ENCODE results near the gene PER1. TPM values are rescaled to one million over a fixed set of nuclear protein-coding genes. Genes with fewer than 3 reads are reported as not detected.

The PER1 gene
- total and polyA plus RNA-seq, 2 of the 13 experiments (the other 11 are each of a cell fraction or from before 2014, with no cell fraction given): 2.6 to 3.6 TPM

- TF ChIP-seq SMAD1 (CRISPR knock-in tag; IDR thresholded peaks at IDR 0.05; ENCODE audit: borderline replicate concordance, low read depth) (peak; percentile 37; the same call in 1 of the 2 replicates), AGO2 (optimal IDR thresholded peaks at IDR 0.05; ENCODE audit: low read depth, low read length) (no peak), BORCS8-MEF2B (CRISPR knock-in tag; IDR thresholded peaks at IDR 0.05) (0 out of 2 replicates have a peak, but pooled peaks have one; percentile 39), ZNF264 (CRISPR knock-in tag; IDR thresholded peaks at IDR 0.05) (peak; percentile 68; the same call in 1 of the 2 replicates), KLF6 (CRISPR knock-in tag; IDR thresholded peaks at IDR 0.05) (0 out of 2 replicates have a peak, but pooled peaks have one; percentile 37), ISX (CRISPR knock-in tag; conservative IDR thresholded peaks at IDR 0.05) (no peak), POLR2G (IDR thresholded peaks at IDR 0.05; ENCODE audit: low read depth, low read length) (peak; percentile 49), ZNF317 (CRISPR knock-in tag; IDR thresholded peaks at IDR 0.05) (0 out of 2 replicates have a peak, but pooled peaks have one; percentile 41), SRF (IDR thresholded peaks at IDR 0.05; ENCODE audit: low read depth, low read length) (0 out of 2 replicates have a peak, but pooled peaks have one; percentile 9), CHCHD3 (CRISPR knock-in tag; IDR thresholded peaks at IDR 0.05) (no peak), MBNL3 (CRISPR knock-in tag; conservative IDR thresholded peaks at IDR 0.05) (no peak), IRF9 (CRISPR knock-in tag; IDR thresholded peaks at IDR 0.05; ENCODE audit: borderline replicate concordance) (no peak; the same call in 1 of the 2 replicates), HNRNPLL (IDR thresholded peaks at IDR 0.05; ENCODE audit: low read depth, low read length, poor library complexity, severe bottlenecking) (peak; percentile 87), ZNF580 (CRISPR knock-in tag; IDR thresholded peaks at IDR 0.05; ENCODE audit: borderline replicate concordance, low read depth) (peak; percentile 75; the same call in 1 of the 2 replicates), ZNF432 (CRISPR knock-in tag; IDR thresholded peaks at IDR 0.05; ENCODE audit: borderline replicate concordance) (no peak), TP53 (CRISPR knock-in tag; conservative IDR thresholded peaks at IDR 0.05) (peak; percentile 61; the same call in 1 of the 2 replicates), DRAP1 (CRISPR knock-in tag; IDR thresholded peaks at IDR 0.05) (no peak)
- TF ChIP-seq, protein P1, sequence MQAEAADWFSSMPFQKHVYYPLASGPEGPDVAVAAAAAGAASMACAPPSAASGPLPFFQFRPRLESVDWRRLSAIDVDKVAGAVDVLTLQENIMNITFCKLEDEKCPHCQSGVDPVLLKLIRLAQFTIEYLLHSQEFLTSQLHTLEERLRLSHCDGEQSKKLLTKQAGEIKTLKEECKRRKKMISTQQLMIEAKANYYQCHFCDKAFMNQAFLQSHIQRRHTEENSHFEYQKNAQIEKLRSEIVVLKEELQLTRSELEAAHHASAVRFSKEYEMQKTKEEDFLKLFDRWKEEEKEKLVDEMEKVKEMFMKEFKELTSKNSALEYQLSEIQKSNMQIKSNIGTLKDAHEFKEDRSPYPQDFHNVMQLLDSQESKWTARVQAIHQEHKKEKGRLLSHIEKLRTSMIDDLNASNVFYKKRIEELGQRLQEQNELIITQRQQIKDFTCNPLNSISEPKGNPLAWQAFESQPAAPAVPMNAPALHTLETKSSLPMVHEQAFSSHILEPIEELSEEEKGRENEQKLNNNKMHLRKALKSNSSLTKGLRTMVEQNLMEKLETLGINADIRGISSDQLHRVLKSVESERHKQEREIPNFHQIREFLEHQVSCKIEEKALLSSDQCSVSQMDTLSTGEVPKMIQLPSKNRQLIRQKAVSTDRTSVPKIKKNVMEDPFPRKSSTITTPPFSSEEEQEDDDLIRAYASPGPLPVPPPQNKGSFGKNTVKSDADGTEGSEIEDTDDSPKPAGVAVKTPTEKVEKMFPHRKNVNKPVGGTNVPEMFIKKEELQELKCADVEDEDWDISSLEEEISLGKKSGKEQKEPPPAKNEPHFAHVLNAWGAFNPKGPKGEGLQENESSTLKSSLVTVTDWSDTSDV (CRISPR knock-in tag; IDR thresholded peaks at IDR 0.05): no peak
- TF ChIP-seq, protein P2, sequence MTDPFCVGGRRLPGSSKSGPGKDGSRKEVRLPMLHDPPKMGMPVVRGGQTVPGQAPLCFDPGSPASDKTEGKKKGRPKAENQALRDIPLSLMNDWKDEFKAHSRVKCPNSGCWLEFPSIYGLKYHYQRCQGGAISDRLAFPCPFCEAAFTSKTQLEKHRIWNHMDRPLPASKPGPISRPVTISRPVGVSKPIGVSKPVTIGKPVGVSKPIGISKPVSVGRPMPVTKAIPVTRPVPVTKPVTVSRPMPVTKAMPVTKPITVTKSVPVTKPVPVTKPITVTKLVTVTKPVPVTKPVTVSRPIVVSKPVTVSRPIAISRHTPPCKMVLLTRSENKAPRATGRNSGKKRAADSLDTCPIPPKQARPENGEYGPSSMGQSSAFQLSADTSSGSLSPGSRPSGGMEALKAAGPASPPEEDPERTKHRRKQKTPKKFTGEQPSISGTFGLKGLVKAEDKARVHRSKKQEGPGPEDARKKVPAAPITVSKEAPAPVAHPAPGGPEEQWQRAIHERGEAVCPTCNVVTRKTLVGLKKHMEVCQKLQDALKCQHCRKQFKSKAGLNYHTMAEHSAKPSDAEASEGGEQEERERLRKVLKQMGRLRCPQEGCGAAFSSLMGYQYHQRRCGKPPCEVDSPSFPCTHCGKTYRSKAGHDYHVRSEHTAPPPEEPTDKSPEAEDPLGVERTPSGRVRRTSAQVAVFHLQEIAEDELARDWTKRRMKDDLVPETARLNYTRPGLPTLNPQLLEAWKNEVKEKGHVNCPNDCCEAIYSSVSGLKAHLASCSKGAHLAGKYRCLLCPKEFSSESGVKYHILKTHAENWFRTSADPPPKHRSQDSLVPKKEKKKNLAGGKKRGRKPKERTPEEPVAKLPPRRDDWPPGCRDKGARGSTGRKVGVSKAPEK (CRISPR knock-in tag; IDR thresholded peaks at IDR 0.05; ENCODE audit: borderline replicate concordance): peak; percentile 39; the same call in 1 of the 2 replicates
- TF ChIP-seq, protein P3, sequence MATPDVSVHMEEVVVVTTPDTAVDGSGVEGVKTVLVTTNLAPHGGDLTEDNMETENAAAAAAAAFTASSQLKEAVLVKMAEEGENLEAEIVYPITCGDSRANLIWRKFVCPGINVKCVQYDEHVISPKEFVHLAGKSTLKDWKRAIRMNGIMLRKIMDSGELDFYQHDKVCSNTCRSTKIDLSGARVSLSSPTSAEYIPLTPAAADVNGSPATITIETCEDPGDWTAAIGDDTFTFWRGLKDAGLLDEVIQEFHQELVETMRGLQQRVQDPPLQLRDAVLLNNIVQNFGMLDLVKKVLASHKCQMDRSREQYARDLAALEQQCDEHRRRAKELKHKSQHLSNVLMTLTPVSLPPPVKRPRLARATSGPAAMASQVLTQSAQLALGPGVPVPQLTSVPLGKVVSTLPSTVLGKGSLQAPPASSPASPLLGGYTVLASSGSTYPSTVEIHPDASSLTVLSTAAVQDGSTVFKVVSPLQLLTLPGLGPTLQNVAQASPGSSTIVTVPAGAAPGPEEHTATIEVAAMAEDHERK (CRISPR knock-in tag; IDR thresholded peaks at IDR 0.05; ENCODE audit: low read depth): 0 out of 2 replicates have a peak, but pooled peaks have one; percentile 29
Measured at GRCh38 chr17:8138672-8139371, 13.4 kb downstream of the PER1 start (continued).

All from HepG2 (cell line).